ENCODE results near the gene NME4.
"Not testable (repeated sequence)": the region's sequence is repeated elsewhere in the genome, so short reads cannot be mapped to it uniquely, and the experiment has no call there.

The NME4 gene

DNA sequence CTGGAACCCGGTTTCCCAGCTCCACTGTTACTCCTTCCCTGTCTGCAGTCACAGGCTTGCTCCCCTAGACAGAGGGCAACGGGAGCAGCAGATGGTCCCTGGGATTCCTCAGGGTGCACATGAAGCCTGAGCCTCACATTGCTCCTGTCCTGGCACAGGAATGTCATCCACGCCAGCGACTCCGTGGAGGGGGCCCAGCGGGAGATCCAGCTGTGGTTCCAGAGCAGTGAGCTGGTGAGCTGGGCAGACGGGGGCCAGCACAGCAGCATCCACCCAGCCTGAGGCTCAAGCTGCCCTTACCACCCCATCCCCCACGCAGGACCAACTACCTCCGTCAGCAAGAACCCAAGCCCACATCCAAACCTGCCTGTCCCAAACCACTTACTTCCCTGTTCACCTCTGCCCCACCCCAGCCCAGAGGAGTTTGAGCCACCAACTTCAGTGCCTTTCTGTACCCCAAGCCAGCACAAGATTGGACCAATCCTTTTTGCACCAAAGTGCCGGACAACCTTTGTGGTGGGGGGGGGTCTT lies 3.1 kb downstream of the NME4 start:
- DNase-seq, result no peak

DNA sequence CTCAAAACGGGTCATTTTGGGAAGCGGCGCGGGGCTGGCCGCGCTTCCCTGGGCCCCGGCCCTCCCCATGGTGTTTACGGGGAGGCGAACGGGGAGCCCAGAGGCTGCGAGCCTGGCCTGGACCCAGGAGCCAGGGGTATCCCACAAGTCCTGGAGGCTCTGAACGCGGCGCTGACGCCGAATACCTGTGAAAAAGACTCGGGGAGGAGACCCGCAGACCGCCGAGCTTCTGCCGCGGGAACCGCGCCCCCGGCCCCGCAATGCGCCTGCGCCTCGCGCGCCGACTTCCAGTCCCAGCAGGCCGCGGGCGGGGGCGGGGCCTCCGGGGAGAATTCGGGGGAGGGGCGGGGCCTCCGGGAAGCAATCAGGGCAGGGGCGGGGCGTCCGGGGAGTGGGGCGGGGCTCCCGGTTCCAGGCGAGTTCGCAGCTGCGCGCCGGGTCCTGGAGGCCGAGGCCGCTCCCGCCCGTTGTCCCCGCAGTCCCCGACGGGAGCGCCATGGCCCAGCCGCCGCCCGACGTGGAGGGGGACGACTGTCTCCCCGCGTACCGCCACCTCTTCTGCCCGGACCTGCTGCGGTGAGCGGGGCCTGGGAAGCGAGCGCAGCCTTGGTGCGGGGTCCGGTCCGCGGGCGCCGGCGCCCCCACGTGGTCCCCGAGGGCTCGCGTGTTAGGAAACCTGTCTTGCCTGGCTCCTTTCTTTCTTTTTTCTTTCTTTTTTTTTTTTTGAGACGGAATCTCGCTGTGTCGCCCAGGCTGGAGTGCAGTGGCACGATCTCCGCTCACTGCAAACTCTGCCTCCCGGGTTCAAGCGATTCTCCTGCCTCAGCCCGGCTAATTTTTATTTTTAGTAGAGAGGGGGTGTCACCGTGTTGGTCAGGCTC lies 4.7 kb downstream of the NME4 start, which contains the start of gene DECR2:
TSS of gene DECR2 (plus strand) at position 418 of the 881 bp plus-strand sequence. CDS start at position 497, 79 bp downstream.
- DNase-seq, result peak; percentile 99

DNA sequence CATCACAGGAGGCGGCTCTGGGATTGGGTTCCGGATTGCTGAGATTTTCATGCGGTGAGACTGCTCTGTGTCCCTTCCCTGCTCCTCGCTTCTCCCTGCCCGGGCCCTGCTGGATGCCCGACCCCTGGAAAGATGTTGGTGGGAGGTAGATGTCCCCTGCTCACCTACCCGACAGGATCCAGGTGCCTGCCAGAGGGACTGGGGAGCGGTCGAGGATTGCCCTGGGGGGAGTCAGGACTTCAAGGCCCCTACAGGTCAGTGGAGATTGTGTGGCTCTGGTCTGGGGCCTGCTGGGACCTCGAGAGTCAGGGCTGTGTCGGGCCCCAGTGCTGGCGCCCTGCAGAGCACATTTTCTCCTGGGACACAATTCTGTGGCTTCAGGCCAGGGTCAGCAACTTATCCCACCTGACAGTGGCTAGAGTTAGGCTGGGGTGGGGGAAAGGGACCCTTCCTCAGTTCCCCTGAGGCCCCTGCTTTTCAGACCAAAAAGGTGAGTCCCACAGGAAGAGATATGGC lies 8.0 kb downstream of the NME4 start:
- DNase-seq, result no peak

DNA sequence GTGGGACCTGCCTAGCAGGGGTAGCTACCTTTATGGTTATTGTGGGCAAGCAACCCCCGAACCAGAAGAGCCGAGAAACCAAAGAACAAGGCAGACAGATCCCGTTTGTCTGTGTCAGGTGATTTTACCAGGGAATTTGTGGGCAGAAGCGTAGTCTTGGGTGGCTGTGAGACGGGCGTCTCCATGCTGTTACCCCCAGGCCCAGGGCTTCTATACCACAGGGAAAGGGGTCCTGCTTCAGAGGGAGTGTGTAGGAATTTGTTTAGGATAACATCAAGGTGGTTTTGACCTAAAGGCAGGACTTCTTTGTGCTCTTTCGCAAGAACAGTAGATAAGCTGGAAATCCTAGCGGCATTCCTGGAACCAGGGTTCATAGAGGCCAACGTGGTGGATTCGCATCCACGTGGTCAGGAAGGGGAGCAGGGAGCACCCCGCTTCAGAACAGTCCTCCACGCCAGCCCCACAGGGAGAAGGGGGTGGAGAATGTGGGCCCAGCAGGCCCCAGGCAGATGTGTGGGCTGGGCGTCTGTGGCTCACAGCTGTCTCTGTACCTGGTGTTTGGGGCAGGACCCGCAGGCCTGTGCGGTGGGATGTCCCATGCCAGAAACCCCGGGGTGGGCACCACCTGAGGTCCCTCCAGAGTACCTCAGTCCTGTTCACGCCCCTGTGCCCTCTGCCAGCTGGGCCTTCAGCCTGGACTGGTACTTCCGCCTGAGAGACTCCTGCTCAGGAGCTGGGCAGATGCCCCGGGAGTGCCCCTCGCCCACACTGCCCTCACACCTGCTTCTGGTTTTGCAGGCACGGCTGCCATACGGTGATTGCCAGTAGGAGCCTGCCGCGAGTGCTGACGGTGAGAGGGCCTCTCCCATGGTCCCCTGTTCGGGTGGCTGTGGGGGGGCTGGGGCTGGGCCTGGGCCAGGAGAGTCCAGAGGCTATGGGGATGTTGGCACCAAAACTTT lies 8.8 kb downstream of the NME4 start:
- no peak for DNase-seq

DNA sequence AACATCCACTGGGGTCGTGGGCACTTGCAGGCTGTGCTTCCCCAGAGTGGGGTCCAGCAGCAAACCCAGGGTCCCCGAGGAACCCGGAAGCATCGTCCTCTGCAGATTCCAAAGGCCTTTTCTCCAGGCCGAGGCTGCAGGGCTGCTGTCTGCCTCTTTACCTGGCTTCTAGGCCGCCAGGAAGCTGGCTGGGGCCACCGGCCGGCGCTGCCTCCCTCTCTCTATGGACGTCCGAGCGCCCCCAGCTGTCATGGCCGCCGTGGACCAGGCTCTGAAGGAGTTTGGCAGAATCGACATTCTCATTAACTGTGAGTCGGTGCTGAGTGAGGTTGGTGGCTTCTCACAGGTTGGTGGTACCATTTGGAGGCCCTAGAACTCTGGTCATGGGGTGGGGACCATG lies 10.3 kb downstream of the NME4 start:
- no peak for DNase-seq

DNA sequence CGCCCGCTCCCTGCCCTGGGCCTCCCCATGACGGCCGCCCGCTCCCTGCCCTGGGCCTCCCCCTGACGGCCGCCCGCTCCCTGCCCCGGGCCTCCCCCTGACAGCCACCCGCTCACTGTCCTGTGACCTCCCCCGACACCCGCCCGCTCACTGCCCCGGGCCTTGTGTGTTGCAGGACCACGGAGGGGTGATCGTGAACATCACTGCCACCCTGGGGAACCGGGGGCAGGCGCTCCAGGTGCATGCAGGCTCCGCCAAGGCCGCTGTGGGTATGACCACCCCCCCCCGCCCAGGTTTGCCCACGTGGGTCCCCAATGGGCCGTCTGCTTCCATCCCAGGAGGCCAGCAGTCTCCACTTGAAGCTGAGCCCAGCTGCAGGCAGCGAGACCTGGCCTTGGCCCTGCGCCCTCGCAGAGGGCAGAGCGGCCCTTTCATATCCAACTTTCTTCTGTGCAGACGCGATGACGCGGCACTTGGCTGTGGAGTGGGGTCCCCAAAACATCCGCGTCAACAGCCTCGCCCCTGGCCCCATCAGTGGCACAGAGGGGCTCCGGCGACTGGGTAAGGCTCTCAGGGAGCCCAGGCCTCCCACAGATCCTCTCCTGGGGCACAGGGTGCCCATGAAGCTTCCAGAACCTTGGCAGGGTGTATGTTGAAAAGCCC lies 13.6 kb downstream of the NME4 start:
- no peak for DNase-seq

DNA sequence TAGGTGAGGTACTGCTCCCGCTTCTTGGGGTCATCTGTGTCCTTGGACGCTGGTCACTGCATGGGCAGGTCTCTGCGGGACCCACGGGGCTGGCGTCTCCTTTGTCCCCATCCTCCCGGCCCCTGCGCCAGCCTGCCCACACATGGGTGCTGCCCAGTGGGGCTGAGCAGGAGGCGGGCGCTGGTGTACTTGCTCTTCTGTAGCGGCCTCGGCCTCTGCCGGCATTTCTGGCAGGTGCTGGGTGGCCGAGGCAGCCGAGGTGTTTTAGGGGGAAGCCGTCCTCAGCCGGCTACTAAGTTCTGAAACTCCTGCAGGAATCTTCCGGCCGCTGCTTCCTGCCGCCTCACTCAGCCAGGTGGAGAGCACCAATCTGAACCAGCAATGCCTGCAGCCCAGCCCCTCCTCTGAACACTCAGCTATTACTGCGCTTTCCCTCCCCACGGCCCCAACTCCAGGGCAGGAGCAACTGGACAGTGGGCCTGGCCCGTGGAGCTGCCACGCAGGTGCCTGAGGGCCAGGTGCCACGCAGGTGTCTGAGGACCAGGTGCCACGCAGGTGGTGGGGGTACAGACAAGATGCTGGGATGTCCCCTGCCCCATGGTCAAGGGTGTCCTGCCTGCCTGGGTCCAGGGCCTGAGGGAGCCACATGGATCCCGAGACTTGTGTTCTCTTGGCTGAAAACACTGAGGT lies 14.7 kb downstream of the NME4 start:
- DNase-seq, result no peak

DNA sequence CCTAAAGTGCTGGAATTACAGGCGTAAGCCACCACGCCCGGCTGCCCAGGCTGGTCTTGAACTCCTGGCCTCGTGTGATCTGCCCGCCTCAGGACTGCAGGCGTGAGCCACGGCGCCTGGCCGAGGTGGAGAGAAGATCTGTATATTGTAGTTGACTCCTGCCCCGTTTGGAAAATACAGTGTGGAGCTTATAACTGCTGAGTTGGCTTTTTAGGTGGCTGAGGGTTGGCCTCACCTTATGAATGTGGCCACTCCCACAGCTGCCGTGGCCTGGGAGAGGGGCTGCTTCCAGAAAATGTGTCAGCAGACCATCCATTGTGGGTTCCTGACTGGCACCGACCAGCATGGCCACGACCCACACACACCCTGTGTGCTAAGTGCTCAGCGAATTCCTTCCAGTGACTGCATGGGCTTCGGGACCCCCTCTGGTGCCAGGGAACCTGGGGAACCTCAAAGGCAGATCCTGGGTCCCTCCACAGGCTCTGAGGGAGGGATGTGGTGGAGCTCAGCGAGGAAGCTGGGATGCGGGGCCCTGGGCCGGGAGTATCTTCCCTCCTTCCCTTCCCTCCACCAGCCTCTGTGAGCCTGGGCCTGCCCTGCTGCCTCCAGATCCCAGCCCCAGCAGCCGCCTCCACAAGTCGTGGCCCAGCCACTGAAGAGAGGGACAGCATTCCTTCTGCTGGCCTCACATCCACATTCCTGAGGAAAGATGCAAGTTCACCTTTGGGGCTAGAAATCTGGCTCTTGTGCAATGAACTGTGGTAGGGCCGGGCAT lies 17.6 kb downstream of the NME4 start:
- DNase-seq, result no peak

DNA sequence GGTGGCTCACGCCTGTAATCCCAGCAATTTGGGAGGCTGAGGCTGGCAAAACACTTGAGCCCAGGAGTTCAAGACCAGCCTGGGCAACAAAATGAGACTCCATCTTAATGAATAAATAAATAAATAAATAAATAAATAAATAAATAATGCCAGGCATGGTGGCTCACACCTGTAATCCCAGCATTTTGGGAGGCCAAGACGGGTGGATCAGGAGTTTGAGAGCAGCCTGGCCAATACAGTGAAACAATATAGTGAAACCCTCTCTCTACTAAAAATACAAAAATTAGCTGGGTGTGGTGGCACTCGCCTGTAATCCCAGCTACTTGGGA lies 18.1 kb downstream of the NME4 start:
- not testable (repeated sequence) for DNase-seq

DNA sequence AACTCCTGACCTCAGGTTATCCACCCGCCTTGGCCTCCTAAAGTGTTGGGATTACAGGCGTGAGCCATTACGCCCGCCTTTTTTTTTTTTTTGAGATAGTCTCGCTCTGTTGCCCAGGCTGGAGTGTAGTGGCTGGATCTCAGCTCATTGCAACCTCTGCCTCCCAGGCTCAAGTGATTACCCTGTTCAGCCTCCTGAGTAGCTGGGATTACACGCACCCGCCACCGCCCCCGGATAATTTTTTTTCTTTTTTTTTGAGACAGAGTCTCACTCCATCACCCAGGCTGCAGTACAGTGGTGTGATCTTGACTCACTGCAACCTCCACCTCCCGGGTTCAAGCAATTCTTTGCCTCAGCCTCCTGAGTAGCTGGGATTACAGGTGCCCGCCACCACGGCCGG lies 25.2 kb downstream of the NME4 start:
- DNase-seq, result not testable (repeated sequence)

DNA sequence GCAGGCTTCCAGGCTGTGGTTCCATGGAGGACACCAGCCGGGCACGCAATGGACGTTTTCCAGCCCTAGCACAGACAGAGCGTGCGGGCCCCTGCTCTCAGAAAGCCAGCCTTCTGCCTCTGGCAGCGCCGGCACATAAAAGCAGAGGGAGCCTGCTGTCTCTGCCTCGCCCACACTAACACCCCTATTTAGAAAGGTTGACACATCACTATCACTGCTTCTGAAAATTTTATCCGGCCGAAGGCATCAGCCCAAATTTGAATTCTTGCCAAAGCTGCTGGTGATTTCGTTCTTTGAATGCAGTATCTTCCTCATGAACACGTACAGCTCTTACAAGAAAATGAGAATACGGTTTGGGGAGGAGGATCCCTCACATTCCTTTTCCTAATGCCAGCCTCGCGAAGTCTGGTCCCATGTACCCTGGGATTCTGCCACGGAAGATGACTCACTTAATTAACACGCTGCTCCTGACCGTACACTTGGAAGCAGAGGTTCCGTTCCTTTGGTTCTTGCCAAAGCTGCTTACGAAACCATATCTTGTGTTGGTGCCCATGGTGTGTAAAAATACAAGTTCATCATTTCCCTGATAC lies 27.1 kb downstream of the NME4 start:
- no peak for DNase-seq

DNA sequence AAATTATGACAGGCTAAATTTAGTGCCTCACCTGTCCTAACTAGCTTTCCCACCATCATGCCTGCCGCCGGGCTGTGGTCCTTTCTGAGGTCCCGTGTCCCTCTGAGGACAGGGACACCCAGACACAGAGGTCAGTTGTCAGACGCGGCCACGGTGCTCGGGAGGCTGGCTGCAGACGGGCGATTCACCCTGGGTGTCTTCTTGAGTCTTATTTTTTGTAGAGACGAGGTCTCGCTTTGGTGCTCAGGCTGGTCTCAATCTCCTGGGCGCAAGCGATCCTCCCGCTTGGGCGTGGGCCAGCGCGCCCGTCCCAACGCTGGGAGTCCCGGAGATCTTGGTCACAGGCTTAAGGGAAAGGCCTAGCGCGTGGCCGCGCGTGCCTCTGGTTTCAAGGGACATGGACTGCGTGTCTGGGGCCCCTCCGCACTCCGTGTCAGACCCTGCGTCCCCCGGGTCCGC lies 27.7 kb downstream of the NME4 start:
- DNase-seq, result no peak

DNA sequence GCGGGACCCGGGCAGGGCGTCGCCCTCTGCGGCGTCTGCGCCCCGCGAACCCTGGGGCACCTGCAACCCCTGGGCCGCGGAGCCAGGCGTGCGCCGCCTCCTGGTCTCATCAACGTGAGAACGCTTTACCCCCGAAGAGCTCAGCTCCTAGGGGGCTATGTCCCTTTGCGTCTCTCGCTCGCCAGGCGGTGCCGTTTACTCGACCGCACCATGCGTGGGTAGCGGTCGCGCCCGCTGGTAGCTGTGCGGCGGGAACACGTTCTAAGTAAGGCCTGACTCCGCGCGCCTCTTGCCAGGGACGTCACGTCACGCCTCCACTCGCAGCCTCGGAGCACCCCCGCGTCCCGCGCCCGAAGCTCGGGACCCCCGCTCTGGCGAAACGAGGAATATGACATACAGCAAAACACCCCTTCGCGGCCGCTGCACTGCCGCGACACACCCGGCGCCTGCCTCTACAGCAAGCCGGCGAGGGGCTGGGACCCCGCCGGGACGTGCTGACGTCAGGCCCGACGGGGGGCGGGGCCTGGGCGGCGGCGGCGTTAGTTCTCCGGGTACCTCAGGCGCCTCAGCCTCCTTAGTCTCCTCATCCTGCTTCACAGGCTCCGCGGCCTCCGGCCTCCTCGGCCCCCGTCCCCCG lies 28.2 kb downstream of the NME4 start, which contains the start of gene RAB11FIP3:
TSS of gene RAB11FIP3 (plus strand) at position 568 of the 637 bp plus-strand sequence. CDS start 358 bp downstream, outside the sequence.
- DNase-seq, result peak; percentile 94

DNA sequence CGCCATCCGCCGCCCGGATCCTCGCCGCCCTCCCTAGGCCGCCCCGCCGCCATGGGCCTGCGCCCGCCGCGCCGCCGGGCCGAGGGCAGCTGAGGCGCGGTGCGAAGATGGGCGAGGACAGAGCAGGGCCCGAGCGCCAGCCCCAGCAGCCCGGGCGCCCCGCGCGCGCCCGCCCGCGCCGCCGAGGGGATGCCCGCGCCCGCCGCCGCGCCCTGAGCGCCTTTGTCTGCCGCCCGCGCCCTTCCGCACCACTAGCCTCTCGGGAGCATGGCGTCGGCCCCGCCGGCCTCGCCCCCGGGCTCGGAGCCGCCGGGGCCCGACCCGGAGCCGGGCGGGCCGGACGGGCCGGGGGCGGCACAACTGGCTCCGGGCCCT lies 28.7 kb downstream of the NME4 start:
- DNase-seq, result peak; percentile 69

DNA sequence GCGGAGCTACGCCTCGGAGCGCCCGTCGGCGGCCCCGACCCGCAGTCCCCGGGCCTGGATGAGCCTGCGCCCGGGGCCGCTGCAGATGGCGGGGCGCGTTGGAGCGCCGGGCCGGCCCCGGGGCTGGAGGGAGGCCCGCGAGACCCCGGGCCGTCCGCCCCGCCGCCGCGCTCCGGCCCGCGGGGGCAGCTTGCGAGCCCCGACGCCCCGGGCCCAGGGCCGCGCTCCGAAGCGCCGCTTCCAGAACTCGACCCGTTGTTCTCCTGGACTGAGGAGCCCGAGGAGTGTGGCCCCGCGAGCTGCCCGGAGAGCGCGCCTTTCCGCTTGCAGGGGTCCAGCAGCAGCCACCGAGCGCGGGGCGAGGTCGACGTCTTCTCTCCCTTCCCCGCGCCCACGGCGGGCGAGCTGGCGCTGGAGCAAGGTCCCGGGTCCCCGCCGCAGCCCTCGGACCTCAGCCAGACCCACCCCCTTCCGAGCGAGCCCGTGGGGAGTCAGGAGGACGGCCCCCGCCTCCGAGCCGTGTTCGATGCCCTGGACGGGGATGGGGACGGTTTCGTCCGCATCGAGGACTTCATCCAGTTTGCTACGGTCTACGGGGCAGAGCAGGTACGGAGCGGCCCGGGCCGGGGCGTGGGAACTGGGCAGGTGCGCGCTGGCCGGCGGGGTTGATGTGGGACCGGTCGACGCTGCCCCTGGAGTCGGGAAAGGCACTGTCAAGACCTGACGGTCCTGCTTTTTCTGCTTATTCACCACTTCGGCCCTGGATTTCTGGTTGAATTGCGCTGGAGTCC lies 29.3 kb downstream of the NME4 start:
- DNase-seq, result peak; percentile 62

DNA sequence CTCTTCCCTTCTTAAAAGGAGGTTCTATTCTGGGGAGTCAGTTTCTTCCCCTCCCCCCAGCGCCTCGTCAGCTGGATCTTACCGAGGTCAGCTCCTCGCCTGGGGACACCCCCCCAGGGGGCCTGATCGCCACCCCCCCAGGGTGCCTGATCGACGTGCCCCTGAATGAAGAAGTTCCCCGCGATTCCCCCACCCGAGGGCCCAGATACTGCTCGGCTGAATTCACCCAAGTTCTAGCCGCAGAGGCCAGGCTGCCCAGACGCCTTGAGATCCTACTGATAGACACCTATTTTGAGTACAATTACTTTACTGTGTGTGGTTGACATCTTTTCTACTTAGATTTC lies 29.9 kb downstream of the NME4 start:
- DNase-seq, result no peak

DNA sequence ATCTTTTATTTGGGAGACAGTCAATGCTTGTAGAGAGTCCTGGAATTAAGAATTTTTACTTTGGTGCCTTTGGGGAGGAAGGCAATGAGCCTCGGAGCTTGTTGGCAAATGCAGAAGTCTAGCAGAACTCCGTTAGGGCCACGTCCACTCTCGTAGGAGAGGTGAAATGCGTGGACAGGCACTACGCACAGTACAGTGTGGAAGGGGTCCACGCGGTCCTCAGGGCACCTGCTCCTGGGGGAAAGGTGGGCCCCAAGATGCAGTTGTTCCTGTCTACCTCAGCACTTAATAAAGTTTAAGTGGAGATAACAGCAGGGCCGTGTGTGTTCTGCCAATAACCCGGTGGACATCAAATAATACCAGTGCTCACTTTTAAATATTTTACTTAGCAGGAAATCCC lies 30.3 kb downstream of the NME4 start:
- DNase-seq, result no peak

DNA sequence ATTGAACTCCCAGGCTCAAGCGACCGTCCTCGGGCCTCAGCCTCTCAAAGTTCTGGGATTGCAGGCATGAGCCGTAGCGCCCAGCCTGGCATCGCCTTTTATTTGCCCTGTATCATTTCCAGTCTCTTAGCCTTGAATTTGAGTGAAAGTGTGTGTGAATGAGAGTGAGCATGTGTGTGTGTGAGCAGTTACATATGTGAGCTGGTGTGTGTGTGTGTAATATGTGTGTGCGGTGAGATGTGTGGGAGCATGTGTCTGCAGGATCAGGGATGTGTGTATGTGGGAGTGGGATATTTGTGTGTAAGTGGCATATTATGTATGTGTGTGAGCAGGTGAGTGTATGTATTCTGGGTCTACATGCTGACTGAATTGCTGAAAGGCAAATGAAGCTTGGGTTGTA lies 33.9 kb downstream of the NME4 start:
- no peak for DNase-seq

DNA sequence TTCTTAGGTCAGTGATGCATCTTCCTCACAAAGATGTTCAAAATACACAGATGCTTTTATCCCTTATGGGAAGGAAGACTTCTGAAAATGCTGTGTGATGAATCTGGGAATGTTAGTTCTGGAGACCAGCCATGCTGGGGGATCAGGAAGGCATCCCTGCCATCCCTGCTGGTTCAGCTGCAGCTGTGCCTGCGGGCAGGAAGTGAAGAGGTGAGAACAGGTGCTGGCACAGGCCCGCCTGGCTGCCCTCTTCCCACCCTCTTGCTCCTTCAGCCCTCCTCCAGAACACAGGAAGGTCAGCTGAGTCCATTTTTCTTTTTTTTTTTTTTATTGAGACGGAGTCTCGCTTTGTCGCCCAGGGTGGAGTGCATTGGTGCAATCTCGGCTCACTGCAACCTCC lies 43.6 kb downstream of the NME4 start:
- no peak for DNase-seq

Data from activated CD8-positive, alpha-beta memory T cell treated with anti-CD3 and anti-CD28 coated beads, Interleukin-2, amount 50 U/mL, for 48 hours (primary cell).